ENCODE results near the gene CHMP2A. TPM values are rescaled to one million over a fixed set of nuclear protein-coding genes. Genes with fewer than 3 reads are reported as not detected.
A peak's percentile ranks its signal among the peaks of the same experiment; 100 is the strongest.

The CHMP2A gene
- total RNA-seq, 1 donor from 2014 or later, result 124 TPM

GRCh38 chr19:58521651-58522050 lies 33.3 kb downstream of the CHMP2A start:
- Histone ChIP-seq H3K4me3 (no peak overlapping the region), H3K27ac (replicated peaks) (no peak overlapping the region), H3K9me3 (replicated peaks) (no peaks in the 10 kb centered on the region), H3K36me3 (peaks cover 9% of the 10 kb centered on the region), H3K4me1 (peaks cover 40% of the 10 kb centered on the region), H3K27me3 (ENCODE audit: low read depth) (no peaks in the 10 kb centered on the region)
- intact Hi-C loops (cut with micrococcal nuclease), result no loop called here
- DNase-seq, result no peak
- no peak for TF ChIP-seq CTCF (IDR thresholded peaks at IDR 0.05; ENCODE audit: borderline replicate concordance)

- H3K9me3 ChIP-seq (replicated peaks), result no peaks in the 10 kb centered on the region
- peak overlapping the region; percentile 92 for H3K4me3 ChIP-seq
- H3K4me1 ChIP-seq, result peaks cover 54% of the 10 kb centered on the region
- intact Hi-C loops (cut with micrococcal nuclease), result no loop called here
- peak overlapping the region; percentile 97 for H3K27ac ChIP-seq (replicated peaks)
- peaks cover 23% of the 10 kb centered on the region for H3K36me3 ChIP-seq
- no peak for DNase-seq
- TF ChIP-seq CTCF (IDR thresholded peaks at IDR 0.05; ENCODE audit: borderline replicate concordance), result no peak
- H3K27me3 ChIP-seq (ENCODE audit: low read depth), result no peaks in the 10 kb centered on the region
Measured at GRCh38 chr19:58520257-58520599, 34.7 kb downstream of the CHMP2A start.

- Histone ChIP-seq H3K36me3 (peaks cover 23% of the 10 kb centered on the region), H3K27me3 (ENCODE audit: low read depth) (no peaks in the 10 kb centered on the region), H3K9me3 (replicated peaks) (no peaks in the 10 kb centered on the region), H3K4me3 (peak within 1 kb of the TSS; percentile 92), H3K4me1 (peaks cover 60% of the 10 kb centered on the region), H3K27ac (replicated peaks) (peak within 1 kb of the TSS; percentile 97)
- peak; percentile 91 for DNase-seq
- peak; percentile 59 for TF ChIP-seq CTCF (IDR thresholded peaks at IDR 0.05; ENCODE audit: borderline replicate concordance)
- intact Hi-C loops (cut with micrococcal nuclease), result no loop called here
Measured at GRCh38 chr19:58519355-58520256, 35.3 kb downstream of the CHMP2A start, which contains the start of gene ZBTB45. Gene ZBTB45 (minus strand): TSS chr19:58519810. CDS start chr19:58517673, 2,137 bp downstream.

GRCh38 chr19:58519087-58519354 lies 35.9 kb downstream of the CHMP2A start:
- Histone ChIP-seq H3K27ac (replicated peaks) (peak overlapping the region; percentile 97), H3K9me3 (replicated peaks) (no peaks in the 10 kb centered on the region), H3K4me1 (peaks cover 66% of the 10 kb centered on the region), H3K36me3 (peaks cover 23% of the 10 kb centered on the region), H3K27me3 (ENCODE audit: low read depth) (no peaks in the 10 kb centered on the region), H3K4me3 (peak overlapping the region; percentile 92)
- peak; percentile 58 for DNase-seq
- intact Hi-C loops (cut with micrococcal nuclease), result no loop called here
- peak; percentile 73 for TF ChIP-seq CTCF (IDR thresholded peaks at IDR 0.05; ENCODE audit: borderline replicate concordance)

- Histone ChIP-seq H3K9me3 (replicated peaks) (no peaks in the 10 kb centered on the region), H3K4me1 (peaks cover 72% of the 10 kb centered on the region), H3K36me3 (peaks cover 23% of the 10 kb centered on the region), H3K27me3 (ENCODE audit: low read depth) (no peaks in the 10 kb centered on the region), H3K4me3 (peak overlapping the region; percentile 92), H3K27ac (replicated peaks) (peak overlapping the region; percentile 97)
- intact Hi-C loops (cut with micrococcal nuclease), result no loop called here
- no peak for DNase-seq
- no peak for TF ChIP-seq CTCF (IDR thresholded peaks at IDR 0.05; ENCODE audit: borderline replicate concordance)
Measured at GRCh38 chr19:58518256-58519086, 36.4 kb downstream of the CHMP2A start.
